Occipital lobe (tissue), 2 donors: ENCODE measurements around the gene NR1H4. TPM values are rescaled to one million over a fixed set of nuclear protein-coding genes. Genes with fewer than 3 reads are reported as not detected.
"Not testable (repeated sequence)": the region's sequence is repeated elsewhere in the genome, so short reads cannot be mapped to it uniquely, and the experiment has no call there.

Experiments used
- DNase-seq: peaks from one replicate; lab custom pipeline; 2025; lab: John Stamatoyannopoulos, UW
- total RNA-seq: library from RNA; depleted of rRNA; stranded (reverse); fragments of >200 nt; gene quantifications from one replicate; pipeline ENCODE4 v1.2.3, GENCODE V29; 2014

Gene NR1H4
- not detected for total RNA-seq

DNA sequence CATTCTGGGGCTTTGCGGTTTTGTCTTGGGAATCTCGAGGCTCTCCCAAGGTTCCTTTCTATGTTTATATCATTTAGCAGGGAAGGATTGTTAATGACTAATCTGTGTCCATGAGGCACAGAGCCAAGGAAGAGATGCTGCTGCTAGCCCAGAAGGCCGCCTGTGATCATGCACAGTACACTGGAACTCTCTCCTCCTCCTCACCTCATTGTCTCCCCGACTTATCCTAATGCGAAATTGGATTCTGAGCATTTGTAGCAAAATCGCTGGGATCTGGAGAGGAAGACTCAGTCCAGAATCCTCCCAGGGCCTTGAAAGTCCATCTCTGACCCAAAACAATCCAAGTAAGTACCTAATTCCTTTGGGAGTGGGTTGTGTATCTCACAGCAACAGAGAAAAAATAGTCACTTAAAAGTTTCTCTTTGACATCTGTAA lies at the start of gene NR1H4:
TSS of gene NR1H4 (plus strand) at position 151 of the 435 bp plus-strand sequence. CDS start 19,458 bp downstream, outside the sequence.
- DNase-seq = no peak

DNA sequence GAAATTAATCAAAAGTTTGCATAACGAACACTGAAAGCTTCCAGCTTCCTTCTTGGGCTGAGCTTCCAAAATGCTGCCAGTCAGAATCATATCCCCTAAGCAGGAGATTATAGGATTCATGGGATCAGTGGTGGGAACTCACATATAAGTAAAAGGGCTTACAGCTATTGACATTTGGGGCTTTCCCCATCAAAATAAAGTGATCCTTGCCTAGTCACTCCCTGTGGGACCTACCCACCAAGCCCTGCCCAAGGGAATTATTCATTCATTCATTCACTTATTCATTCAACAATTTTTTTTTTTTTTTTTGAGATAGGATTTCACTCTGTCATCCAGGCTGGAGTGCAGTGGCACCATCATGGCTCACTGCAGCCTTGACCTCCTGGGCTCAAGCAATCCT lies 47.5 kb upstream of the NR1H4 start:
- DNase-seq = no peak

DNA sequence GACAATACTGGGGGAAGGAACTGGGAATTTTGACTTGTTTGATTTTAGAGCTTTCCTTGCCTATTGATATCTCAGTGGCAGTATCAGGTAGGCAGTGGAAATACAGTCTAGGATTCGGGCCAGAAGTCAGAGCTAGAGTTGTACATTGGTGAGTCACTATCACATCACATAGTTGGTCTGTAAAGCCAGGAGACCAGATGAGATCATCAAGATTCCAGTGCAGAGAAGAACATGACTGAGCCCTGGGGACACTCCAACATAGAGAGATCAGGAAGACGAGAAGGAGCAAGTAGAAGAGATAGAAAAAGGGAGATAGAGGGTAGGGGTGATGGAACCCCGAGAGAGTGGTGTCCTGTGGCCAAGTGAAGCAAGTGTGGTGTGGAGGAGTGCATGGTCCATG lies 46.6 kb upstream of the NR1H4 start:
- DNase-seq = no peak

DNA sequence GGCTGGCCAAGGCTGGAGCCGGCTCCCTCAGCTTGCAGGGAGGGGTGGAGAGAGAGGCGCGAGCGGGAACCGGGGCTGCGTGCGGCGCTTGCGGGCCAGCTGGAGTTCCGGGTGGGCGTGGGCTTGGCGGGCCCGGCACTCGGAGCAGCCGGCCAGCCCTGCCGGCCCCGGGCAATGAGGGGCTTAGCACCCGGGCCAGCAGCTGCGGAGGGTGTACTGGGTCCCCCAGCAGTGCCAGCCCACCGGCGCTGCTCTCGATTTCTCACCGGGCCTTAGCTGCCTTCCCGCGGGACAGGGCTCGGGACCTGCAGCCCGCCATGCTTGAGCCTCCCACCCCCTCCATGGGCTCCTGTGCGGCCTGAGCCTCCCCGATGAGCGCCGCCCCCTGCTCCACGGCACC lies 43.4 kb upstream of the NR1H4 start:
- not testable (repeated sequence) for DNase-seq

DNA sequence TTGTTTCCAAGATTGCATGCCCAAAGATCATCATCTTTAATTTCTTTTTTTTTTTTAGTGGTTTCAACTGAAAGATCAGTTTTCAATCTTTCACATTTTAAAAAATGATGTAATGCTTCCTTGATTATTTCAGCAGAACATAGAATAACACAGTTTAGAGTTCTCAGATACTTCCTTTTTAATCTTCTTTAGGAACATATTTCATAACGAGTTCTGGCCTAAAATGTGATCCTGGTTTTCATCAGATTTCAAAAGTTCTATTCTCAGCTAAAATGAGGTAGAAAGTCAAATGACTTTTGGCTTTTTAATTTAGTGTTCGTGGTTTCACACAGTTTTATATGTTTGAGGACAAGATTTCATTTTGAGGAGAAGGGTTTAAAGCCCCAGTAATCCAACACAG lies 40.0 kb upstream of the NR1H4 start:
- DNase-seq = no peak

DNA sequence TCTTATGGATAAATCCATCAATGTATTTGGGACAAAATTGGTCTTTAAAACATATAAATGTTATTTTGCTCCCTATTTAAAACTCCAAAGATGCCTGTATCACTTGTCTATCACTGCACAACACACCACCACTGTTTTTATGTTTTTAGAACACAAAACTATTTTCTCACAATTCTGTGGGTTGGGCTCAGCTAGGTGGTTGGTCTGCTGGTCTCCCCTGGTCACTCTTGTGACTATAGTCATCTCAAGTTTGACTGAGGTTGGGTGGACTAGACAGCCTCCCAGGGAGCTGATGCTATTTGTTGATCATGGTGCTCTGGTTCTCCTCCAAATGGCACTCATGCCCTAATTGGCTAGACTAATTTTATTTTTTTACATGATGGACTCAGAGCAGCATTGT lies 39.5 kb upstream of the NR1H4 start:
- no peak for DNase-seq

DNA sequence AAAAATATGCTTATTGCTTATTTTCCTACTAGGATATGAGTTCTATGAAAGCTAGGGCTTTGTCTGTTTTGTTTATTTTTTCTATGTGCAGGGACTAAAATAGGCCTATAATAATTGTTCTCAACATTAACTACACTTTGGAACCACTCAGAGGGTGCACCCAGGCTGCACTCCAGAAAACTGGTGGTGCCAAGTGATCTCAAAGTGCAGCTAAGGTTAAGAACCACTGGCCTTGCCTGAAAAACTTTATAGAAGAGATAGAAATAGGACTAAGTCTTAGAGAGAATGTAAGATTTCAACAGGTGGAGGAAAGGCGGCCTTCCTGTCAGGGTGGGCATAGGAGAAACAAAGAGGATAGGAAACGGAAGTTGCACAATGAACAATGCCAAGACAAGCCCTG lies 37.7 kb upstream of the NR1H4 start:
- no peak for DNase-seq

DNA sequence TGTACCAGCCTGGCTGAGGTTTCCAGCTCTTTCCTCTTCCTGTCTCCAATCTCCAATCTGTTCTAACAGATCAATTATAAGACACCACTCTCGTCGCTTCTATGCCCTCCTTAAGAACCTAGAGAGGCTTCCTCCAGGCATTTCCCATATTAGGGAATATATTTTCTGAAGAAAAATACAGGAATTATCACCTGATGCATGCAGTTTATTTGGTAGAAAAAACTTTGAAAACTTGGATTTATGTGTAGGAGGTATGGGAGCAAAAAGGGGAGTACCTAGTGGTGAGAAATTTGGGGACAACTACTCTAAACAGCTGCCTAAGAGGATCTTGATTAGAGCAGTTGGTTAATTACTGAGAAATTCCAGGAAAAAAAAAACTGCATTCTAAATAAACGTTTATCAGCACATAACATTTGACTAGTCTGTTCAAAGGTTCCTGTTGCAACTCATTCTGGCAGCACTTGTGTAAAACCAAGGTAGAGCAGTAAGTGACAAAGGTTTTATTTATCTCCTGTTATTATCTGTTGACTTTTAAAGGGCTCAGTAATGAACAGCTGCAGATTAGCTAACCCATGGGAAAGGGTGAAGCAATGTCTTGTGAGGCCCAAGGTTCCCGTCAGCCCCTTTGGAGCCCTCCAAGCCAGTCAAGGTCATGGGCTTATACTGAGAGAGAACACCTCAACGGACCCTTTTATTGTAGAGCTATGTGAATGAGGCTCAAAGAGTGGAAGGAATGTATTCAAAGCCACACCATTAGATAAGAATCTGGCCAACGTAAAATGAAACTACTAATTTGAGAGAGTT lies 36.4 kb upstream of the NR1H4 start:
- no peak for DNase-seq

DNA sequence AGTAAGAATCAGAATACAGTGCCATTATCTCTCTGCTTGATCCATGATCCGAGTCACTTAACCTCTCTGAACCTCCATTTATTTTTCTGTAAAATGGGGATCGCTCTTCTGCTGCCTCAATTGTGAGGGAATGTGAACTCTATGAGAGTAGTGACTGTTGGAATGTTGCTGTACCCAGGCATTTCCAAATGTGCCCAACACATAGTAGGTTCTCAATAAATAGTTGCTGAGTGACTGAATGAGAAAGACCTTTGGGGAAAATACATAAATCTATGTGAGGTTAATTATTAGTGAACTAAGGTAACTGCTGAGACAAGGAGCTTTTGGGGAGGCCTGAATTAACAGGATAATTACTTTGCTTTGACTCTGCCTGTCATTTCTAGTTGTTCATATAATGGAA lies 33.9 kb upstream of the NR1H4 start:
- no peak for DNase-seq

DNA sequence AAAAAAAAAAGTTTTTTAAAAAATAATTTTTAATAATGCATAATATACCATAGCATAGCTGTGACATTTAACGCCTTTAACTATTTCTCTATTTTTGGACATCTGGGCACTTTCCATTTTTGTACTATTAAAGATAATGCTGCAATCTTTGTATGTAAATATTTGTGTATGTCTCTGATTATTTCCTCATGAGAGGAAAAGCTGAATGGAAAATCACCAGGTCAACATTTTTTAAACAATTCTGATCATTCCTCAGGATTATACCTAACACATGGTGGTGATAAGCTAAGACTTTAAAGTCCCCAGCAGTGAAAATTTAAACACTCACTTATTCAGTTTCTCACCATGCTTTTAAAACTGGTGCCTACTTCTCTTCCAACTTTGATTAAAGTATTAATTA lies 31.3 kb upstream of the NR1H4 start:
- no peak for DNase-seq

DNA sequence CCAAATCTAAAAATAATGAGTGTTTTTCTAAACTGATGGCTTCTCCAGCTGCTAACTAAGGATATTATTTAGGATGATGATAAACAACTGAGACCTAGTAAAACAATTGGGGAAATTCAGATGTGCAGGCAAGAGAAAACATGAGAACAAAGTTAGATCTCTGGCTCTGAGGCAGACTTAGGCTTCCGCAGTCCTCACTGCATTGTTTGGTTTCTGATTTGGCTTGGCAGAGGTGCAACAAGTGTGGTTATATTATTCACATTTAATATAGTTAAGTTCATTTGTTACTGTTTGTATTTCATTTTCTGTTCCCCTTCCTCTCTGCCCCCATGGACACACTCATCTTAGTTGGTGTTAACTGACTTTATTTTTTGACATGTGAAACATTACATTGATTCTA lies 30.2 kb upstream of the NR1H4 start:
- no peak for DNase-seq

DNA sequence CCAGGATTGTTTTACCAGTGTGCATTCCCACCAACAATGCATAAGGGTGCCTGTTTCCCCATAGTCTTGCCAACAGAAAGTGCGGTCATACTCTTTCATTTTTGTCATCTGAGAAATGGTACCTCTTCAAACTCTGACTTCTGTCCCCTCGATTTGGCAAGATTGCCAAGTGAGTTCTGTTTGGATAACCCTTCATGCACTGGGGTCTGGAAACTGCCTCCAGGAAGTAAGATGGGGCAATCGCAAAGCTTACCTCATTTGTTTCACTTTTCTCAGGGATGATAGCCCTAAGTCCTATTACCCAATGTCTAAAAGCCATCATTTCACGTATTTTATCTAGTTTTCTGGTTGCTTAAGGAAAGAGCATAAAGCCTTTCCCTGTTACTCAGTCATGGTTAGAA lies 28.6 kb upstream of the NR1H4 start:
- no peak for DNase-seq

DNA sequence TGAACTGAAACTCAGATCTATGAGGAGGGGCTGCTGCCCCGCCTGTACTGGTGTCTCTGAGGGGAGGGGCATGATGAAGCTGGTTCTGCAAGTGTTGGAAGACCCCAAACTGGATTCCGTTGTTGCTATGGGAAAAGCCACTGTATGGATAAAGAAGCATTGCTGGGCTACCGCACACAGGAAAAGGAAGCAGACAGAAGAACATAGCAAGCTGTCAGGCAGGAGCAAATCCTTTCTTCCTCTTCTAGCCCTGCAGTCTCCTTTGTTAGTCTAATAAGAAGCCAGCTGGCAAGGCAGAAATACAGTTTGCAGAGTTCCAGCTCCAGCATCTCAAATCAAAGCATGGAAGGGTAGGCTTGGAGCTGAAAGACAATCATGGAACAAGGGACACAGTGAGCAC lies 26.3 kb upstream of the NR1H4 start:
- DNase-seq = no peak

DNA sequence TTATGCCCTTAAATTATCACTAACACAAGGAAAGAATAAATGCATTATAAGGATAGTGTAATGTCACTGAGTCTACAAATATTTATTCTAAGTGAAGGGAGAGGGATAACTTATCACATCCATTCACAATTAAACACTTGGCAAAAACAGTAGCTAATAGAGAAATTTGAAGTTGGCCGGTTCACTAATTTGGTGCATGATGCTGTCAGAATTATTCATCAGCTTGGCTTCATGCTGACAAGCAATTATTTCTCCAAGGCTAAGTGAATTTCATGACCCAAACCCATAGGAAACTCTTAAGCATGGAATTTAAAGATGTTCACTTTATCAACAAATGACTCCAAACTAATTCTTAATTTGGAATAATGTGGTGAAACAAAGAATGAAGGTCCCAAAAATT lies 25.0 kb upstream of the NR1H4 start:
- DNase-seq = no peak

DNA sequence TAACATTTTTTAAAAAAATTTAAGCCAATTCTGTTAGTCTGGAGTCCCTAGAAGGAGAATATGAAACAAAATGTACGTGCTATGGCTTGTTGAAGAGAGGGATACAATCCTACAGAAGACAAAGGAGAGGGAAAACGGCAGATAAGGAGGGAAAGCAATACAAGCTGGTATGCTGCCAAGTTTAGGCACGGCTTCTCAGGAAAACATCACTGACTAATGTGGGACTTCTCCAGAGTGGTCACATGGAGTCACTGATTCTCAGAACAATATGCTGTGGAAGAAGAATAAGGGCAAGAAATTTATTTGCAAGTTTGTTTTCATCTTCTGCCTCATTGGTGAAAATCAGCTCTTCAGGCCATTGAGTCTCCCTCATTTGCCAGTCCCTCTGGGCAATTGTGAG lies 22.9 kb upstream of the NR1H4 start:
- DNase-seq = no peak

DNA sequence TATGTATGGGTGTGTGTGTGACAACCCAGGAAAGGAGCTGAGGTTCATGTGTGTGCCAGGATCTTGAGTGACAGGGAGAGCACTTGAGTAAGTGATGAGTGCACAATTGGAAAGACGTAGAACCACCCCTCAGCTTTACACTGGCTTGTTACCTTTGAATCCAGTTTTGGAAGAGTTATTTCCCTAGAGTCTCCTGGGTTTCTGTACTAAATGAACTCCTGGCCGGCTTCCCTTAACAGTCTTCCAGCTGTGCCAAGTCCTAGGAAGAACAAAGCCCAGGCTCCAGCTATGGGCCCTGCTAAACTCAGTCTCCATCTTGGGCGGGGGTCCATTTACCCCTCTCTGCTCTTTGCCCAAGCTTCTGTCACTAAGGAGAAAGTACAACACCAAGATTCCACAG lies 19.7 kb upstream of the NR1H4 start:
- DNase-seq = no peak

DNA sequence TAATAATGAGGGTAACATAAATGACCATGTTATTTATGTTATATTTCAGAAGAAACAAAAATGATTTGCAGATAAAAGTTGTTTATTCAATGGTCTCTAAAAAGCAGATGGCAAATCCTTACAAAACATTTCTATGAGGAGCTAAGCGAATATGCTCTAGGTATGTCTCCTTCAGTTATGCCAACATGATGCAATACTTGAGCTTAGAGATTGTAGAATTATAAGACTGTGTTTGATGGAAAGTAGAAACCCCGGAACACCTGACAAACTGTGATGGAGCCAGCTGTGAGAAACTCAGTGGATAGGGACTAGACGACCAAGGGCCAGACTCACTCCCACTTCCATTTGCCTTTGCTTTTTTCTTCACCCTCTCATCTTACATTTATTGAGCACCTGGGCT lies 17.8 kb upstream of the NR1H4 start:
- no peak for DNase-seq

DNA sequence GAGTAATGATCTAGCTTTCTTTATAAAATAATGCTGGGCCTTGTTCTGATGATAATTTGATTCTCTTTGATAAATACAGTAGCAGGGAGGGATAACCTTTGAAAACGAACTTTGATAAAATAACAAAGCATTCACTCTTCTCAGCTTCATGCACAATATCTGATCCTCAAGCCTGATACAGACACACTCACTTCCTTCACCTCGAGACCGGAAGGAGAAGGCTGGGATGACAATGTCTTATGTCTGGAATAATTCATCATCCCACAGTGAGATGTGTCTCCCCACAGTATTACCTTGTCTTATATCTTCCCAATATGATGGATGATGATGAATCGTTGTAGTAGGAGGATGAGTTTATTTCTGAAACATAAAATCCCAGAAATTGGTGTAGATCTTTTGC lies 15.5 kb upstream of the NR1H4 start:
- no peak for DNase-seq

DNA sequence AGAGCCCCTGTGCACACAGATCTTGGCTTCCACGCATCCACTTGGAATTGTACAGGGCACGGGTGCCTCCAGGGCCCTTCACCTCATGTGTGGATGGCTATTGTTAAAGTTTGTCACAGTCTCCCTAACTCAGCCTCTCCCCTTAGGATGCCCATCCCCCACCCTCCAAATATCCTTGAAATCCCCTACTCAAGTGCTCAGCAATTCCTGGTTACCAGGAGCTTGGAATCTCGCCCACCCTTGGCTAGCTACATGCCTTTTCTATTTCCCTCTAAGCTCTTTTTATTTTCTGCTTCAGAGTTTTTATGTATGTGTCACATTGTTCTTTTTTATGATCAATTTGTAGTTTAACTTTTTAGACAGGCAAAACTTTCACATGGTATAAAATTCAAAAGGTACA lies 13.0 kb upstream of the NR1H4 start:
- DNase-seq = no peak

DNA sequence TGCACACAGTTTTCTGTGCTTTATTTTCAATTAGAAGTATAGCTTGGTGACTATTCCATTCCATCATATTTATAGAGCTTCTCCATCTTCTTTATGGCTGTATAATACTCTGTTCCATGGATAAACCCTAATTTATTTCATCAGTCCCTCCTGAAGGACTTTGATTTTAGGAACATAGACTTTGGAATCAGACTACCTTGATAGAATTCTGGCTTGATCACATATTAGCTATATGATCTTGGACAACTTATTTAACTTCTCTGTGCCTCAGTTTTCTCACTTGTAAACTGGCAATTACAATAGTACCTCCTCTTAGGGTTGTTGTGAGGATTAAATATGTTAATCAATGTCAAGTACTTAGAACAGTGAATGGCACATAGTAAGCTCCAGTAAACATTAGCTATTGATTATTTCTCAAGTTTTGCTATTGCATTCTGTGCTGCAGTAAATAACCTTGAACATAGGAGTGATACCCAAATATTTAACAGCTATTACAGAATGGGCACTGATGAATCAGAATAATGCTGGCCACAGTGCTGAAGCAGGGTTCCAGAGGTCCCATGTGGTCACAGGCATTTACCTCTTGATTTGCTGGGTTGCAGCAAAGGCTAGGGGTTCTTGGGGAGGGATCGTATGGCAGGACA lies 12.2 kb upstream of the NR1H4 start:
- DNase-seq = no peak

DNA sequence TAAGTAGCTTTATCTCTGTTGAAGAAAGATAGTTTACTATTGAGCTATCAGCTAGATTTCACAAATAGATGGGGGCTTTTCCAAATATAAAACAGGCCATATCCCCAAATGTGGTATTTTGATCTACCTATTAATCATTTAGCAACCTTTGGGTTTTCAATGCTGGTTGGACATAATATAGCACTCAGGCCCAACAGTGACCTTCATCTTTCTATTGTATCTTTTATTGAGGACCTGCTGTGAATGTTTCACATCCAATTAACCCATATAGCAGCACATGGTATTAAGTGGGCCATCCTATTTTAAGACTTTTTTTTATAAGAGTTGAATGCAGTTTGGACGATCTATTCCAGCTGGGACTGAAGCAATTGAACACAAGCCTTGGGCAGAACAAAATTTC lies 10.0 kb upstream of the NR1H4 start:
- DNase-seq = no peak

DNA sequence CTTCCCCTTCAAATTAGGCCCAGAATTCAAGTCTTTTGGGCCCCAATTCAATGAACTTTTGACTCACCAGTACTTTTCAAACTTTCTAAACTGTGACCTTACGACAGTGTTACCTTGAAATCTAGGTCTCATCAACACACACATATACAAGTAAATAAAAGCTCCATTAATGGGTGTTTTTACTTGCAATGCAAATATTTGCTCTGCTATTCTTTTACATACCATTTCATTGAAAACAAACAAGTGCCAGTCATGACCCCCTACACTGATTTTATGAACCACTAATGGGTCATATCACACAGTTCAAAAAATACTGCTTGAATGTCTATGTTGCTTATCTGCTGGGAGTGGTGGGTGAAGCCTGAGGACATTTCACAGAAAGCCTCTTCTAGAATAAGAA lies 9.1 kb upstream of the NR1H4 start:
- DNase-seq = no peak

DNA sequence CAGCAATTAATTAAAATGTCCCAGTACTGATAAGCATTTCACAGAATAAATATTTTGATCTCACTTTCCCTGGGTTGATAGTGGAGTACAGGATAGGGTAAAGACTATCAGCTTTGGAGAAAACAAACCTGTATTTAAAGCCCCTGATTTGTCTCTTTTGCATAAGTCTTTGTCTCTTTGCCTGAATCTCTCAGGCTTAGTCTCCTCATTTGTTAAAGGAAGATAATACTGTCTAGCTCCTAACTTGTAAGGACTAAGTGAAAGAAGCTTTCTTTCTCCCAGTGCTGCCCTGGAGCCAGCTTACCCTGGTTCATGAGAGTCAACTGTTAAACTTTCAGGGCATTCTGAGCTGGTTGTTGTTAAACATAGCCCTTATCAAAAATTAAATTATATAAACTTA lies 5.5 kb upstream of the NR1H4 start:
- DNase-seq = no peak
